Lung (tissue), 12 donors: ENCODE data around the gene APC2. TPM values are rescaled to one million over a fixed set of nuclear protein-coding genes. Genes with fewer than 3 reads are reported as not detected.

Source experiments
- ATAC-seq: fragments of 200-7000 bp; cut with Tn5 transposase; one replicate; pipeline ENCODE4 v1.9.1; 2020; ENCODE audit warnings: moderate number of reproducible peaks; ENCODE audit not compliant: insufficient read depth, low FRiP score
- DNase-seq, 3 donors: peaks; one replicate each; pipeline ENCODE4 v3.0.0-alpha.2; 2013 to 2017
- H3K27ac ChIP-seq, 2 donors: one replicate each; pipeline ENCODE4 v1.5.1; 2013; ENCODE audit warnings: mild to moderate bottlenecking in 2 of 2, moderate library complexity in 2 of 2, control low read depth in 1 of 2, inconsistent platforms in 1 of 2, low read depth in 1 of 2, low read length in 1 of 2
- H3K27me3 ChIP-seq, 3 donors: one replicate each; pipeline ENCODE4 v1.5.1; 2013; ENCODE audit warnings: low read length in 2 of 3; ENCODE audit not compliant: control insufficient read depth in 3 of 3, insufficient read depth in 3 of 3
- H3K36me3 ChIP-seq, 4 donors: one replicate each; pipeline ENCODE4 v1.5.1; 2013; ENCODE audit warnings: low read length in 4 of 4, mild to moderate bottlenecking in 1 of 4, moderate library complexity in 1 of 4; ENCODE audit not compliant: control insufficient read depth in 4 of 4, insufficient read depth in 4 of 4
- H3K4me1 ChIP-seq, 5 donors: one replicate each; pipeline ENCODE4 v1.5.1; 2013; ENCODE audit warnings: low read length in 5 of 5, mild to moderate bottlenecking in 2 of 5, moderate library complexity in 1 of 5; ENCODE audit not compliant: control insufficient read depth in 5 of 5, insufficient read depth in 5 of 5
- H3K4me3 ChIP-seq: one replicate; pipeline ENCODE4 v1.5.1; 2013; ENCODE audit warnings: mild to moderate bottlenecking, control low read depth, moderate library complexity
- H3K9ac ChIP-seq, 2 donors: one replicate each; pipeline ENCODE4 v1.5.1; 2013; ENCODE audit warnings: low read length in 2 of 2, control low read depth in 1 of 2; ENCODE audit not compliant: insufficient read depth in 1 of 2
- H3K9me3 ChIP-seq, 4 donors: one replicate each; pipeline ENCODE4 v1.5.1; 2013; ENCODE audit warnings: low read length in 3 of 4, mild to moderate bottlenecking in 1 of 4, moderate library complexity in 1 of 4; ENCODE audit not compliant: control insufficient read depth in 4 of 4, insufficient read depth in 3 of 4
- whole genome bisulfite sequencing, 2 donors: extraction: QIAGEN DNeasy Blood & Tissue Kit; methylation state at CpG; one replicate each; pipeline ENCODE4 v1.1.7; 2013; 5-methylcytosine and 5-hydroxymethylcytosine counted together
- polyA plus RNA-seq, 2 donors: library from polyadenylated mRNA; stranded (reverse); fragments of 200-250 nt; gene quantifications; one replicate each; pipeline ENCODE4 v1.2.1, GENCODE V29; 2013
- total RNA-seq, 2 donors: library from RNA; depleted of rRNA in 1 of 2; stranded (reverse); fragments of >200 nt in 1 of 2; gene quantifications; one replicate each; pipeline ENCODE4 v1.2.1, GENCODE V29; 2014 to 2021
- TF ChIP-seq, protein P1 (sequence below): IDR thresholded peaks from 2 replicates; pipeline ENCODE4 v1.5.1; 2012; ENCODE audit warnings: mild to moderate bottlenecking; ENCODE audit errors: control extremely low read depth, extremely low read depth
- donor health status: control.
- donor health status: control.
- donor health status: Bipolar disorder and iron deficiency.
- donor health status: healthy.
- donor health status: DM: yes; HTN: yes; CAD: no.

APC2 gene
- total and polyA plus RNA-seq, 4 donors = 0.01 to 0.37 (median 0.10) TPM

DNA sequence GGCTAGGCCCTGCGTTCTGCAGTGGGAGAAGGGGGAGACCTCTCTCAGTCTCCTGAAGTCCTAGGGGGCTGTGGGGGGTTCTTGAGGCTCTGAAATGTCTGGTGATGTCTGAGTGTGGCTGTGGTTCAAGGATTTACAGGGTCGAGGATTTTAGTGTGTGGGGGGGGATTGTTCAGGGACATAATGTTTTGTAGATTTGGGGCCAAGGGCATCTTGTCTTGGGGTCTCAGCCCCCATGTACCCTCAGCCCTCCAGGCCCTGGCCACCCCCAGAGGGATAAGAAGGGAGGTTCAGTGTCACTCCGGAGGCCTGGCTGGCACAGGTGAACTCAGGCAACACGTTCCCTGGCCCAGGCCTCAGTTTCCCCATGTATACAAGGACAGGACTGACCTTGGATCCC is 2.4 kb upstream of the APC2 start:
- TF ChIP-seq, protein P1, sequence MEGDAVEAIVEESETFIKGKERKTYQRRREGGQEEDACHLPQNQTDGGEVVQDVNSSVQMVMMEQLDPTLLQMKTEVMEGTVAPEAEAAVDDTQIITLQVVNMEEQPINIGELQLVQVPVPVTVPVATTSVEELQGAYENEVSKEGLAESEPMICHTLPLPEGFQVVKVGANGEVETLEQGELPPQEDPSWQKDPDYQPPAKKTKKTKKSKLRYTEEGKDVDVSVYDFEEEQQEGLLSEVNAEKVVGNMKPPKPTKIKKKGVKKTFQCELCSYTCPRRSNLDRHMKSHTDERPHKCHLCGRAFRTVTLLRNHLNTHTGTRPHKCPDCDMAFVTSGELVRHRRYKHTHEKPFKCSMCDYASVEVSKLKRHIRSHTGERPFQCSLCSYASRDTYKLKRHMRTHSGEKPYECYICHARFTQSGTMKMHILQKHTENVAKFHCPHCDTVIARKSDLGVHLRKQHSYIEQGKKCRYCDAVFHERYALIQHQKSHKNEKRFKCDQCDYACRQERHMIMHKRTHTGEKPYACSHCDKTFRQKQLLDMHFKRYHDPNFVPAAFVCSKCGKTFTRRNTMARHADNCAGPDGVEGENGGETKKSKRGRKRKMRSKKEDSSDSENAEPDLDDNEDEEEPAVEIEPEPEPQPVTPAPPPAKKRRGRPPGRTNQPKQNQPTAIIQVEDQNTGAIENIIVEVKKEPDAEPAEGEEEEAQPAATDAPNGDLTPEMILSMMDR = no peak
- 32 to 34% methylated on average over 4 of the region's 4 CpGs for WGBS, 2 donors
- Histone ChIP-seq H3K9me3 (peaks cover 0 to 2% (median 0%) of the 10 kb centered on the region in 4 donors), H3K4me3 (no peak overlapping the region), H3K27me3 (peaks cover 10 to 47% (median 27%) of the 10 kb centered on the region in 3 donors), H3K4me1 (peaks cover 0 to 13% (median 0%) of the 10 kb centered on the region in 5 donors), H3K9ac (no peak overlapping the region), H3K36me3 (peaks cover 0 to 5% (median 2%) of the 10 kb centered on the region in 4 donors), H3K27ac (no peak overlapping the region)
- ATAC-seq = no peak
- DNase-seq = no peak

DNA sequence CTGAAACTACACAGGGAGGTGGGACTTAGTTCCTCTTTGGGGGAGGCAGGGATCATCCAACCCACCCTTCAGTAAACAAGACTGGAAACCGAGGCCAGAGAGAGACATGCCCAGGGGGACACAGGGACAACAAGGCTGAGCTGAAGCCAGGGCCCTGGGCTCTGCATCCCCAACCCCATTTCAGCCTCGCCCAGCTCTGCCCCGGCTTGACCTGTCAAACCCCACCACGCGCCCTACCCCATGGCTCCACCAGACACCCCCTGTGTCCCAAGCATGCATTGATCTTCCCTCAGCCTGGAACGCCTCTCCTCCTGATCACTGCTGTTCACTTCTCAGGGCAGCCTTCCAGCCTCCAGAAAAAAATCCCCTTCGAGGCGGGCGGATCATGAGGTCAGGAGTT is 2.0 kb upstream of the APC2 start:
- H3K36me3 ChIP-seq = peaks cover 0 to under 1% (median 0%) of the 10 kb centered on the region in 4 donors

DNA sequence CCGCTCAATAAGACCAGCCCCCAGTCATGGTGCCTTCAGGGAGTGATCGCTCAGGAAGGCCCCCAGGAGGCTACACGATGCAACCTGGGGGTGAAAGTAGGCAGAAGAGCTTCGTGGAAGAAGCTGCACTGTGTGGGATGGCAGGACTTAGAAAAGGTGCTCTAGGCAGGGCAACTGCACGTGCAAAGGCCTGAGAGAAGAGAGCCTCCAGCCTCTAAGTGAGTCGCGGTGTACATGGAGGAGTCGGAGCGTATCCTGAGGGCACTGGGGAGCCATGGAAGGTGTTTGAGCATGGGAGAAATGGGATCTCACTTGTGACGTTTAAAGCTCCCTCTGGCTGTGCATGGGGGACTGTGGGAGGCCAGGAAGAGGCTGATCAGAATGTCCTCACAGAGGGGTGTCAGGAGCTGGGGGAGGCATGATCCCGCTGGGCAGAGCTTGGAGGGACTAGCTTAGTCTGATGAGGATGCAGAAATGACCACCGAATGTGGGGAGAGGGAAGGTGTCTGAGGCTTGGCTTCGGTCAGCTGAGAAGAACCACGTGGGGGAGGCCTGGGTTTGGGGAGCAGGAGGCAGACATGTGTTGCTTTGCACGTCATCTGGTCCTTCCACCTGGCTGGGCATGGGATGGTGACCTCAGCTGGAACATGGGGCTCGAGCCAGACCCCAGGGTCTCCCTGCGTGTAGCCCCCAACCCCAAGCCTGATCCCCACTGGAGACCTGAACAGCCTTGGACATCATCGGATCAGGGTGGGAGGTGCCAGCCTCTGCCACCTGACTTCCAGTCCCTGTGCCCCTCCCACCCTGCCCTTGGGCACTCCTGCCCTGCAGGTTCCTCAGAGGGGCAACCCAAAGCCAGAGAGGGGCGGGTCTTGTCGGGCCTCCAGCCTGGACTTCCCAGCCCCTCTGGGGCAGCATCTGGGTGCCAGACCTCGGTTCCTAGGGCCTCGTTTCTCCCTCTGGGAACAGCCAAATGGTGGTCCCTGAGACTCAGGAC is 1.1 kb downstream of the APC2 start:
- Histone ChIP-seq H3K4me3 (no peak overlapping the region), H3K27ac (no peak overlapping the region), H3K36me3 (no peaks in the 10 kb centered on the region), H3K4me1 (peaks cover 0 to 16% (median 0%) of the 10 kb centered on the region in 5 donors), H3K27me3 (peaks cover 13 to 69% (median 31%) of the 10 kb centered on the region in 3 donors), H3K9ac (no peak overlapping the region), H3K9me3 (peaks cover 0 to 2% (median 0%) of the 10 kb centered on the region in 4 donors)
- ATAC-seq = no peak
- DNase-seq = no peak
- TF ChIP-seq, protein P1 = no peak
- 54 to 58% methylated on average over 21 to 22 of the region's 22 CpGs for WGBS, 2 donors

More for the DNA sequence above, 2.0 kb upstream of the APC2 start:
- Histone ChIP-seq H3K9ac (no peak overlapping the region), H3K4me3 (no peak overlapping the region), H3K27ac (no peak overlapping the region), H3K4me1 (peaks cover 0 to 17% (median 0%) of the 10 kb centered on the region in 5 donors), H3K27me3 (peaks cover 11 to 52% (median 27%) of the 10 kb centered on the region in 3 donors), H3K9me3 (peaks cover 0 to 2% (median 0%) of the 10 kb centered on the region in 4 donors)
- TF ChIP-seq, protein P1 = no peak
- ATAC-seq (no peak), DNase-seq (no peak)
- 85 to 93% methylated on average over 9 of the region's 9 CpGs for WGBS, 2 donors
